ENCODE data around the gene SAMD8. TPM values are rescaled to one million over a fixed set of nuclear protein-coding genes. Genes with fewer than 3 reads are reported as not detected.
"Not testable (repeated sequence)": the region's sequence is repeated elsewhere in the genome, so short reads cannot be mapped to it uniquely, and the experiment has no call there.

Gene SAMD8
- total RNA-seq, 4 donors from 2014 or later, result 19.0 to 28.0 (median 27.5) TPM

DNA sequence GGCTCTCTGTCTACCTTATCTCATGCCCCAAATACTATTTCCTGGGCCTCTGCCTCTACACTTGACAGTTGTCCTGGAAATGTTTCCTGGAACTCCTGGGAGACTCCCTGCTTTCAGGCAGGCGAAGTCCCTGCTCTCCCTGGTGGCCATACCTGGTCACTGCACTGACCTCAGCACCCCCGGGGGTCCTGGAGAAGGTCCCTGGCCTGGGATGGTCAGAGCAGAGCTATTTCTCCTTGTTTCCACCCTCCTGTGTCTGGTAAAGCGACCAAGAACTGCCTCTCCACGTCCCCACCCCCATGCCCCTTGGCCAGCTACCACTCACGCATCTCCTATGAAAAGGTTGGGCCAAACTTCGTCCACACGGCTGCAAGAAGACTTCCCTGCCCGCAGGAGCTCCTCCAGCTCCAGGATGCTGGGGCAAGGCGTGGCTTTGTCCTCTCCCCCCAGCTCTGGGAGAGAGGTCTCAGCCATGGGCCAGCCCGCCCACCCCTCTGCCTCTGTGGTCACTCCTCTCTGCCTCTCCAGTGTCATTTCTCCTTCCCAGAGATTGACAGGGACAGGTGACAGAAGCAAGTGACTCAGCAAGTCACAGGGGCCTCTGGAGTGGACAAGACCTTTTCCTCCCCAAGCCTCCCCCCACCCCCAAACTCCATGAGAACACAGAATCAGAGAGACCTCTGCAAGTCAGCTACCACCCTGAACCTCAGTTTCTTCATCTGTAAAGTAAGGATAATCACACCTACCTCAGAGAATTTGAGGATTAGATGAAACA, 2.6 kb upstream of the SAMD8 start:
- intact Hi-C loops (cut with DNase I), result no loop called here
- Histone ChIP-seq H3K9me3 (no peaks in the 10 kb centered on the region), H3K36me3 (no peaks in the 10 kb centered on the region), H3K4me3 (no peak overlapping the region), H3K27me3 (no peaks in the 10 kb centered on the region), H3K27ac (replicated peaks in 1 of 4) (no peak overlapping the region), H3K4me1 (peaks cover 25 to 33% (median 27%) of the 10 kb centered on the region in 4 donors)
- TF ChIP-seq EP300 (IDR thresholded peaks at IDR 0.05), result no peak
- peak in 1 of 3 experiments; percentile 46 for TF ChIP-seq CTCF (IDR thresholded peaks at IDR 0.05)
- DNase-seq (ENCODE audit: extremely low spot score), result no peak
- 77% methylated on average over 10 of the region's 10 CpGs for WGBS

DNA sequence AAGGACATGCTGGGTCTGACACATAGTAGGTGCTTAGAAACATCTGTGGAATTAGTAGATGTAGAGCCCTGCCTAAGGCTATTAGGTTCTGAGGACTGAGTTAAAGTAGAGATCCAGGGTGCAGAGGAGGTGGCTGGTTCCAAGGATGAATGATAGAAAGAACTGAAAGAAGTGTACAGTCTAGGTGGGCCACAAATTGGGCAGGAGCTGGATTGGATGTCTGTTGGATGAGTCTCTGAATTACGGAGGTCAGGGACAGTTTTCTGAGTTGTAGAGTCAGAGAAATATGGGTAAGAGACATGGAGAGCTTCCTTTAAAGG, 2.0 kb upstream of the SAMD8 start:
- H3K4me3 ChIP-seq, result no peak overlapping the region
- H3K27me3 ChIP-seq, result no peaks in the 10 kb centered on the region
- H3K9me3 ChIP-seq, result no peaks in the 10 kb centered on the region
- no peak for TF ChIP-seq POLR2A (IDR thresholded peaks at IDR 0.05; ENCODE audit: low read depth)
- no peak for TF ChIP-seq CTCF (IDR thresholded peaks at IDR 0.05)
- TF ChIP-seq POLR2AphosphoS5 (IDR thresholded peaks at IDR 0.05), result no peak
- no peak for TF ChIP-seq EP300 (IDR thresholded peaks at IDR 0.05)
- DNase-seq (ENCODE audit: extremely low spot score), result no peak
- peaks cover 30 to 34% (median 32%) of the 10 kb centered on the region in 4 donors for H3K4me1 ChIP-seq
- no peaks in the 10 kb centered on the region for H3K36me3 ChIP-seq
- intact Hi-C loops (cut with DNase I), result no loop called here
- H3K27ac ChIP-seq (replicated peaks in 1 of 4), result no peak overlapping the region
- 77% methylated on average over 1 of the region's 1 CpG for WGBS

GRCh38 chr10:75110006-75110632, 1.3 kb upstream of the SAMD8 start:
- Histone ChIP-seq H3K4me3 (peak overlapping the region in 1 of 4 donors; percentile 82), H3K27ac (replicated peaks in 1 of 4) (peak overlapping the region; percentile 91 to 98 (median 98)), H3K9me3 (no peaks in the 10 kb centered on the region), H3K27me3 (no peaks in the 10 kb centered on the region), H3K36me3 (no peaks in the 10 kb centered on the region), H3K4me1 (peaks cover 32 to 37% (median 35%) of the 10 kb centered on the region in 4 donors)
- no peak for DNase-seq (ENCODE audit: extremely low spot score)
- 97% methylated on average over 8 of the region's 8 CpGs for WGBS
- no peak for TF ChIP-seq POLR2AphosphoS5 (IDR thresholded peaks at IDR 0.05)
- no peak for TF ChIP-seq EP300 (IDR thresholded peaks at IDR 0.05)
- no peak for TF ChIP-seq CTCF (IDR thresholded peaks at IDR 0.05)
- no peak for TF ChIP-seq POLR2A (IDR thresholded peaks at IDR 0.05; ENCODE audit: low read depth)
- intact Hi-C loops (cut with DNase I), result loop anchor here (5.0 to 10.0 kb wide), 2 partner anchors 75 to 122 kb away; no protein-coding TSS in a partner anchor

DNA sequence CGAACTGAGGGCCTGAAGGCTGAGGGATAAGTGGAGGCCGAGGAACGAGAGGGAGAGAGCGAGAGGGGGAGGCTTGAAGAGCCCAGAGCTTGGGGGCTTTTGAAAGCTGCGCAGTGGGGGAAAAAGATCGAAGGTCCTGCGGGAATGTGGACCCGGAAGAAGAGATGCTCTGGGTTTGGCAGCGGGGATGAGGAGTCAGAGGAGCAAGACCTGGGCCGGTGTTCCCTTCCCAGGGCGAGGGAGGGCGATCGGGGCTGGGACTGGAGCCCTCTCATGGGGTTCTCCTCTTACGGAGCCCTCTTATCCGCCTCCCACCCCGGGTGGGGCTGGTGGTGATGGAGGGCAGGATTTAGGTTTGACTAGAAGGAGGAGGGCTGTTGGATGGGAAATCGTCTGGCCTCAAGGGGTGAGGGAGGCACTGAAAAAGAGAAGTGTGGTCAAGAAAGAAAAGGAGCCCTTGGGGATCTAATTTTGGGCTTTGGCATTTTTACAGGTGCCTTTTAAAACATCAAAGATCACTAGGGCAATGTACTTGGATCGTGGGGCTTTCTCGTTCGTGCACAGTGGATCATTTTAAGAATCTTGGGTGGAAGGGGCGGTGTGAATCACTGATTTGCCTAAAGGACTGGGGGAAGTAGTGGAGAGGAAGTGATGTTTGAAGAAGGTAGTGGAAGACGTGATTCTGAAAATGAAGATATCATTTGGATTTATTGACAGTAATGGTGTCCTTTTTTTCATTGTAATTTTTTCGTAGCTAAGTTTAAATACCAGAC, 637 bp downstream of the SAMD8 start:
- intact Hi-C loops (cut with DNase I), result loop anchor here (5.0 to 10.0 kb wide), 2 partner anchors 73 to 120 kb away; no protein-coding TSS in a partner anchor
- H3K4me1 ChIP-seq, result peaks cover 40 to 55% (median 47%) of the 10 kb centered on the region in 4 donors
- TF ChIP-seq POLR2A (IDR thresholded peaks at IDR 0.05; ENCODE audit: low read depth) (no peak), POLR2AphosphoS5 (IDR thresholded peaks at IDR 0.05) (peak in 1 of 2 donors; percentile 5)

GRCh38 chr10:75115137-75115536, 3.7 kb downstream of the SAMD8 start:
- H3K27ac ChIP-seq (replicated peaks in 1 of 4), result peak overlapping the region in 1 of 4 donors; percentile 31
- WGBS, result 73% methylated on average over 2 of the region's 2 CpGs
- peaks cover 40 to 79% (median 62%) of the 10 kb centered on the region in 4 donors for H3K4me1 ChIP-seq
- no peak overlapping the region for H3K4me3 ChIP-seq
- H3K9me3 ChIP-seq, result no peaks in the 10 kb centered on the region
- intact Hi-C loops (cut with DNase I), result loop anchor here (10.0 kb wide), 1 partner anchor 70 kb away; no protein-coding TSS in a partner anchor
- TF ChIP-seq POLR2AphosphoS5 (IDR thresholded peaks at IDR 0.05) (no peak), CTCF (IDR thresholded peaks at IDR 0.05) (no peak), POLR2A (IDR thresholded peaks at IDR 0.05; ENCODE audit: low read depth) (no peak), EP300 (IDR thresholded peaks at IDR 0.05) (no peak)
- DNase-seq (ENCODE audit: extremely low spot score), result no peak
- no peaks in the 10 kb centered on the region for H3K36me3 ChIP-seq
- H3K27me3 ChIP-seq, result no peaks in the 10 kb centered on the region

More for the DNA sequence above, 637 bp downstream of the SAMD8 start:
- Histone ChIP-seq H3K27ac (replicated peaks in 1 of 4) (peak overlapping the region; percentile 91 to 98 (median 98)), H3K27me3 (no peaks in the 10 kb centered on the region), H3K9me3 (no peaks in the 10 kb centered on the region), H3K4me3 (peak overlapping the region; percentile 82 to 95 (median 86)), H3K36me3 (no peaks in the 10 kb centered on the region)
- DNase-seq (ENCODE audit: extremely low spot score), result no peak
- WGBS, result under 1% methylated on average over 23 of the region's 23 CpGs

DNA sequence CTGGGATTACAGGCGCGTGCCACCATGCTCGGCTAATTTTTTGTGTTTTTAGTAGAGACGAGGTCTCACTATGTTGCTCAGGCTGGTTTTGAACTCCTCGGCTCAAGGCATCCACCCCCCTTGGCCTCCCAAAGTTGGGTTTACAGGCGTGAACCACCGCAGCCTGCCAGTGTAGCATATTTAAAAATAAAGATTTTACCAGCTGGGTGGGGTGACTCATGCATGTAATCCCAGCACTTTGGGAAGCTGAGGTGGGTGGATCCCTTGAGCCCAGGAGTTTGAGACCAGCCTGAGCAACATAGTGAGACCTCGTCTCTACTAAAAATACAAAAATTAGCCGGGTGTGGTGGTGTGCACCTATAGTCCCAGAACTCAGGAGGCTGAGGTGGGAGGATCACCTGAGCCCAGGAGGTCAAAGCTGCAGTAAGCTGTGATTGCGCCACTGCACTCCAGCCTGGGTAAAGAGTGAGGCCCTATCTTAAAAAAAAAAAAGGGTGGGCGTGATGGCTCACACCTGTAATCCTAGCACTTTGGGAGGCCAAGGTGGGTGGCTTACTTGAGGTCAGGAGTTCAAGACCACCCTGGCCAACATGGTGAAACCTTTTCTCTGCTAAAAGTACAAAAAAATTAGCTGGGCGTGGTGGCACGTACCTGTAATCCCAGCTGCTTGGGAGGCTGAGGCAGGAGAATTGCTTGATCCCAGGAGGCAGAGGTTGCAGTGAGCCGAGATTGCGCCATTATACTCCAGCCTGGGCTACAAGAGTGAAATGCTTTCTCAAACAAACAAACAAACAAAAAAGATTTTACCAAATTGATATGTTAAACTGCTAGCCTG, 5.7 kb downstream of the SAMD8 start:
- H3K4me3 ChIP-seq; DNase-seq (ENCODE audit: extremely low spot score); H3K27me3 ChIP-seq; H3K36me3 ChIP-seq; H3K9me3 ChIP-seq: not testable (repeated sequence)
- Histone ChIP-seq H3K27ac (replicated peaks in 1 of 4) (peak overlapping the region in 2 of 4 donors; percentile 31 to 33), H3K4me1 (peaks cover 42 to 81% (median 62%) of the 10 kb centered on the region in 4 donors)
- 94% methylated on average over 15 of the region's 15 CpGs for WGBS
- intact Hi-C loops (cut with DNase I), result loop anchor here (10.0 kb wide), 1 partner anchor 68 kb away; no protein-coding TSS in a partner anchor

Data from esophagus muscularis mucosa (tissue), 4 donors.